ENCODE data around the gene ZHX3. TPM values are rescaled to one million over a fixed set of nuclear protein-coding genes. Genes with fewer than 3 reads are reported as not detected.

ZHX3 gene
- total and polyA plus RNA-seq, 2 experiments from 2014 or later: 5.8 to 10.3 TPM

GRCh38 chr20:41174782-41175181, 142.7 kb downstream of the ZHX3 start:
- H3K9me3 ChIP-seq (ENCODE audit: low read depth): no peaks in the 10 kb centered on the region
- DNase-seq (ENCODE audit: low read depth in 1 of 2, low spot score in 1 of 2): peak in 1 of 2 donors; percentile 31
- H3K4me1 ChIP-seq (ENCODE audit: low read depth): no peaks in the 10 kb centered on the region
- no peak for TF ChIP-seq CTCF (IDR thresholded peaks at IDR 0.05; ENCODE audit: low read depth, low read length)
- no peak overlapping the region for H3K4me3 ChIP-seq
- no peak overlapping the region for H3K27ac ChIP-seq
- no peaks in the 10 kb centered on the region for H3K27me3 ChIP-seq
- peaks cover 42% of the 10 kb centered on the region for H3K36me3 ChIP-seq

DNA sequence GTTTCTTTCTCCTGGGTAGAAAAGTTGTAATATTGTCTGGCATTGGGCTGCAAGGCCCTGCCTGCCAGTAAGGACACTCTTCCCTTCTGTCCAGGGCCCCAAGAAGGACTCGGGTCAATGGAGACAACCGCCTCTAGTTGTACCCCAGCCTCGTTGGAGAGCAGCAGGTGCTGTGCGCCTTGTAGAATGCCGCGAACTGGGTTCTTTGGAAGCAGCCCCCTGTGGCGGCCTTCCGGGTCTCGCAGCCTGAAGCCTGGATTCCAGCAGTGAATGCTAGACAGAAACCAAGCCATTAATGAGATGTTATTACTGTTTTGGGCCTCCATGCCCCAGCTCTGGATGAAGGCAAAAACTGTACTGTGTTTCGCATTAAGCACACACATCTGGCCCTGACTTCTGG, 143.2 kb downstream of the ZHX3 start:
- Histone ChIP-seq H3K36me3 (peaks cover 46% of the 10 kb centered on the region), H3K4me1 (ENCODE audit: low read depth) (no peaks in the 10 kb centered on the region), H3K9me3 (ENCODE audit: low read depth) (no peaks in the 10 kb centered on the region), H3K4me3 (no peak overlapping the region), H3K27ac (no peak overlapping the region), H3K27me3 (no peaks in the 10 kb centered on the region)
- no peak for DNase-seq (ENCODE audit: low read depth in 1 of 2, low spot score in 1 of 2)
- no peak for TF ChIP-seq CTCF (IDR thresholded peaks at IDR 0.05; ENCODE audit: low read depth, low read length)

DNA sequence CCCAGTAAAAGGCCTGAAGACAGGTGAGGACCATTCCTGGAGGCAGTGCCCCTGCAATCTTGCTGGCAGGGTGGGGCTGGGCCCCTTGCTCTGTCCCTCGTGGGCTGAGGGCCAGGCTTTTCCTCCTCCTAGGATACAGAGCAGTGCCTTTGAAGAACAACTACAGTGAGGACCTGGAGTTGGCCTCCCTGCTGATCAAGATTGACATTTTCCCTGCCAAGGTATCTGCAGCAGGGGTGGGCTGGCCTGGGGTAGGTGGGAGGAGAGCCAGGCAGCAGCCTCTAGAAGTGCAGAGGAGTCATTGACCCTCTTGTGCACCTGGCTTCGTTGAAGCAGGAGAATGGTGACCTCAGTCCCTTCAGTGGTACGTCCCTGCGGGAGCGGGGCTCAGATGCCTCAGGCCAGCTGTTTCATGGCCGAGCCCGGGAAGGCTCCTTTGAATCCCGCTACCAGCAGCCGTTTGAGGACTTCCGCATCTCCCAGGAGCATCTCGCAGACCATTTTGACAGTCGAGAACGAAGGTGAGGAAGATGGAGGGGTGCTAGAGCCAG, 143.7 kb downstream of the ZHX3 start:
- H3K27ac ChIP-seq: no peak overlapping the region
- peaks cover 51% of the 10 kb centered on the region for H3K36me3 ChIP-seq
- no peak for TF ChIP-seq CTCF (IDR thresholded peaks at IDR 0.05; ENCODE audit: low read depth, low read length)
- DNase-seq (ENCODE audit: low read depth in 1 of 2, low spot score in 1 of 2): no peak
- no peaks in the 10 kb centered on the region for H3K9me3 ChIP-seq (ENCODE audit: low read depth)
- H3K4me1 ChIP-seq (ENCODE audit: low read depth): no peaks in the 10 kb centered on the region
- no peak overlapping the region for H3K4me3 ChIP-seq
- H3K27me3 ChIP-seq: no peaks in the 10 kb centered on the region

GRCh38 chr20:41173161-41173721, 144.3 kb downstream of the ZHX3 start:
- no peaks in the 10 kb centered on the region for H3K27me3 ChIP-seq
- peaks cover 57% of the 10 kb centered on the region for H3K36me3 ChIP-seq
- TF ChIP-seq CTCF (IDR thresholded peaks at IDR 0.05; ENCODE audit: low read depth, low read length): peak; percentile 98
- DNase-seq (ENCODE audit: low read depth in 1 of 2, low spot score in 1 of 2): peak; percentile 78 to 91
- no peaks in the 10 kb centered on the region for H3K4me1 ChIP-seq (ENCODE audit: low read depth)
- no peak overlapping the region for H3K27ac ChIP-seq
- H3K9me3 ChIP-seq (ENCODE audit: low read depth): no peaks in the 10 kb centered on the region
- H3K4me3 ChIP-seq: no peak overlapping the region

- no peak for TF ChIP-seq CTCF (IDR thresholded peaks at IDR 0.05; ENCODE audit: low read depth, low read length)
- peak in 1 of 2 donors; percentile 32 for DNase-seq (ENCODE audit: low read depth in 1 of 2, low spot score in 1 of 2)
- Histone ChIP-seq H3K27ac (peak overlapping the region; percentile 5), H3K4me3 (no peak overlapping the region), H3K9me3 (ENCODE audit: low read depth) (no peaks in the 10 kb centered on the region), H3K4me1 (ENCODE audit: low read depth) (no peaks in the 10 kb centered on the region), H3K36me3 (peaks cover 59% of the 10 kb centered on the region), H3K27me3 (no peaks in the 10 kb centered on the region)
Observed at GRCh38 chr20:41172296-41173140, 145.0 kb downstream of the ZHX3 start.

Measured in cardiac muscle cell (in vitro differentiated cells and primary cell).